Uterus (tissue), 4 donors: ENCODE measurements around the gene SH3BP5. TPM values are rescaled to one million over a fixed set of nuclear protein-coding genes. Genes with fewer than 3 reads are reported as not detected.

ENCODE experiments used
- DNase-seq, 2 donors: peaks; one replicate each; pipeline ENCODE4 v3.0.0-alpha.2; 2019 to 2020
- H3K27ac ChIP-seq, 2 donors: fragments of 200-600 bp; sonication (generic); 1 replicate in 1 of 2; 2 replicates in 1 of 2; pipeline ENCODE4 v1.5.1; 2016 to 2018
- H3K27me3 ChIP-seq, 2 donors: fragments of 200-600 bp; sonication (generic); one replicate each; pipeline ENCODE4 v1.5.1; 2018 to 2019; ENCODE audit warnings: control low read depth in 1 of 2
- H3K36me3 ChIP-seq, 2 donors: fragments of 200-600 bp; sonication (generic); one replicate each; pipeline ENCODE4 v1.5.1; 2019; ENCODE audit warnings: control low read depth in 1 of 2
- H3K4me1 ChIP-seq, 2 donors: fragments of 200-600 bp; sonication (generic); one replicate each; pipeline ENCODE4 v1.5.1; 2018 to 2019; ENCODE audit warnings: control low read depth in 1 of 2
- H3K4me3 ChIP-seq, 2 donors: fragments of 200-600 bp; sonication (generic); 1 replicate in 1 of 2; 2 replicates in 1 of 2; pipeline ENCODE4 v1.5.1; 2018 to 2019; ENCODE audit warnings: mild to moderate bottlenecking in 1 of 2
- H3K9me3 ChIP-seq, 2 donors: fragments of 200-600 bp; sonication (generic); one replicate each; pipeline ENCODE4 v1.5.1; 2019; ENCODE audit warnings: control low read depth in 1 of 2
- CTCF ChIP-seq, 4 experiments: fragments of 200-600 bp in 2 of 4; fragments of 450-650 bp in 2 of 4; sonication (generic) in 2 of 4; IDR thresholded peaks; one replicate each; pipeline ENCODE4 v1.5.1; 2016 to 2019; ENCODE audit warnings: antibody characterized with exemption in 4 of 4, mild to moderate bottlenecking in 2 of 4, moderate library complexity in 1 of 4
- POLR2A ChIP-seq, 2 donors: fragments of 450-650 bp; IDR thresholded peaks; one replicate each; pipeline ENCODE4 v1.6.1; 2016; ENCODE audit warnings: antibody characterized with exemption in 2 of 2, mild to moderate bottlenecking in 1 of 2, moderate library complexity in 1 of 2
- intact Hi-C: fragments of 100-400 bp; cut with DNase I; formaldehyde crosslinking; loops from one replicate; pipeline ENCODE4 v1.15.1; 2023; ENCODE audit warnings: low total_unique reads
- total RNA-seq, 4 donors: library from RNA; depleted of rRNA in 3 of 4; stranded (reverse); fragments of >200 nt in 3 of 4; gene quantifications; one replicate each; pipeline versions ENCODE4 v1.1.0 to v1.2.4, GENCODE V29; 2014 to 2023
- donor health status: DM: yes; HTN: yes; CAD: no.

SH3BP5 gene
- total RNA-seq, 4 donors from 2014 or later, result 58.8 to 154 (median 75.5) TPM

DNA sequence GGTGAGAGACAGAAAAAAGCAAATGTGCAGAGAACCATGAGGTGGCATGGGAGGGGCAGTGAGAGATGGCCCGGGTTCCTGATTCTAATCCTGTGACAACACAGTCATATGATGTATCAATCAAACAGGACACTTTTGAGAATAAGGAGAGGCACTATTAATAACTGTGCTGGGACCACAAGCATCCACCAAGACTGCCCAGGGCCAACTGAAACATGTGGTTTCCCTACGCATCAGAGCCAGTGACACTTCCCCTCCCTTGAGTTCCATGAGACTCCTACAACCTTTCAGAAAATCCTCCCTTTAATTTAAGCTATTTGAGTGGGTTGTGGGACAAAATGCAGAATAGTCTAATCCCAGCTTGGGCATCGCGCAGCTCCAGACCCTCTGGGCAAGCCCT, 17.4 kb downstream of the SH3BP5 start:
- DNase-seq, result no peak
- Histone ChIP-seq H3K4me1 (peaks cover 21 to 25% of the 10 kb centered on the region in 2 donors), H3K27me3 (no peaks in the 10 kb centered on the region), H3K4me3 (no peak overlapping the region), H3K27ac (peak overlapping the region; percentile 93 to 97), H3K9me3 (no peaks in the 10 kb centered on the region), H3K36me3 (no peaks in the 10 kb centered on the region)
- intact Hi-C loops, result no loop called here
- no peak for TF ChIP-seq POLR2A (IDR thresholded peaks at IDR 0.05)

- intact Hi-C loops, result no loop called here
- H3K27ac ChIP-seq, result peak overlapping the region; percentile 93 to 97
- no peaks in the 10 kb centered on the region for H3K27me3 ChIP-seq
- no peak overlapping the region for H3K4me3 ChIP-seq
- no peaks in the 10 kb centered on the region for H3K9me3 ChIP-seq
- DNase-seq, result no peak
- no peaks in the 10 kb centered on the region for H3K36me3 ChIP-seq
- TF ChIP-seq CTCF (IDR thresholded peaks at IDR 0.05) (no peak), POLR2A (IDR thresholded peaks at IDR 0.05) (no peak)
- peaks cover 25 to 27% of the 10 kb centered on the region in 2 donors for H3K4me1 ChIP-seq
Measured at GRCh38 chr3:15314276-15314675, 18.1 kb downstream of the SH3BP5 start.

DNA sequence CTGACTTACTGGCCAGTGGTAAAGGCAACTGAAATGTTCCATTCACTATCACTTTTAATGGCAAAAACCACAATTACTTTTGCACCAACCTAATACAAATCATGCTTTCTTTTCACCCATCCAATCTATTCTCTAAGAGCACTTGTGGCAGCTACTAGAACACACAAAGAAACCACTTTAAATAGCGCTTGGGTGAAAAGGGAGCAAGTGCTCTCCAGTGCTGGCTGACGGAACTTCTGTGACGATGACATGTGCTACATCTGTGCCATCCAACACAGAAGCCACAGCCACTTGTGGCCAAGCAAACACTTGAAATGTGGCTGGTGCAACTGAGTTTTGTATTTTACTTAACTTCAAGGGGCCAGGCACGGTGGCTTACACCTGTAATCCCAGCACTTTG, 18.9 kb downstream of the SH3BP5 start:
- intact Hi-C loops, result no loop called here
- H3K4me1 ChIP-seq, result peaks cover 22 to 29% of the 10 kb centered on the region in 2 donors
- TF ChIP-seq POLR2A (IDR thresholded peaks at IDR 0.05) (no peak), CTCF (IDR thresholded peaks at IDR 0.05) (no peak)
- H3K9me3 ChIP-seq, result no peaks in the 10 kb centered on the region
- no peak for DNase-seq
- H3K4me3 ChIP-seq, result no peak overlapping the region
- no peaks in the 10 kb centered on the region for H3K36me3 ChIP-seq
- peak overlapping the region in 1 of 2 donors; percentile 97 for H3K27ac ChIP-seq
- H3K27me3 ChIP-seq, result no peaks in the 10 kb centered on the region

- peaks cover 17 to 29% of the 10 kb centered on the region in 2 donors for H3K4me1 ChIP-seq
- H3K27me3 ChIP-seq, result no peaks in the 10 kb centered on the region
- H3K36me3 ChIP-seq, result no peaks in the 10 kb centered on the region
- DNase-seq, result no peak
- intact Hi-C loops, result no loop called here
- H3K9me3 ChIP-seq, result no peaks in the 10 kb centered on the region
- H3K27ac ChIP-seq, result peak overlapping the region; percentile 29 to 93
- TF ChIP-seq CTCF (IDR thresholded peaks at IDR 0.05) (no peak), POLR2A (IDR thresholded peaks at IDR 0.05) (no peak)
- H3K4me3 ChIP-seq, result no peak overlapping the region
Measured at GRCh38 chr3:15312550-15312949, 19.8 kb downstream of the SH3BP5 start.

DNA sequence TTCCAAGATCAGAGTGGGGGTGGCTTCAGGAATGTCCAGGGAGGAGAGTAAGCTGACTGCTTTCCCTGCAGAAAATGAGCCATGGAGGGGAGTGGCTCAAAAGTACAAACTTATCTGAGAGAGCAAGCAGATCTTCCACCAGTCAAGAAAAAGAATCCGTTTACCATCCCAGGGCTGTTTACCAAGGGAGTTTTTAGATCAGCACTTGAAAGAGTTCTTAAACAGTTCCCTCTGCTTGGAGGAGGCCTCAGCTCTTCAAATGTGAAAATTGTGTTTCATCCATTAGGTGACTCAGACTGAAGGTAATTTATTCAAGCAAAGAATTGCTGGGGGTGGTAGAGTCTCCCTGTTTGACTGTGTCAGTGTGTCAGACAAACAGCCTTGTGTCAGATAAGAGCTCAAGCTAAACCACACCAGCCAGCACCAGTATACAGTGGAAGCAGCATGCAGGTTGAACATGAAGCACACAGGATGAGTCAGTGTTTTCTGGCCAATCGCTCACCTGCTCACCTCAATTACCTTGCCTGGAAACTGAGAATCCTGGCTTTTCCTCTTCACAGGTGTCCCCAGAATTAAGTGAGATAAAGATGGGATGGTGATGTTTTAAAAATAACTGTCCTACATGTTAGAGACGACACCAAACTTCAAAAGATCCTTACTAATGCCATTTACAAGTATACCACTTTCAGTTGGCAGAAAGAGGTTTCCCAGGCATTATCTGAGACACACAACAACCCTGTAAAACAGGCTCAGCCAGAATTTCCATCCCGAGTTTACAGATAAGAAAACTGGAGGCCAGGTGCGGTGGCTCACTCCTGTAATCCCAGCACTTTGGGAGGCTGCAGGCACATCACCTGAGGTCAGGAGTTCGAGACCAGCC, 21.7 kb downstream of the SH3BP5 start:
- H3K36me3 ChIP-seq, result no peaks in the 10 kb centered on the region
- H3K9me3 ChIP-seq, result no peaks in the 10 kb centered on the region
- peak overlapping the region; percentile 76 to 93 for H3K27ac ChIP-seq
- TF ChIP-seq CTCF (IDR thresholded peaks at IDR 0.05) (no peak), POLR2A (IDR thresholded peaks at IDR 0.05) (no peak)
- intact Hi-C loops, result no loop called here
- peaks cover 10 to 21% of the 10 kb centered on the region in 2 donors for H3K4me1 ChIP-seq
- no peak overlapping the region for H3K4me3 ChIP-seq
- H3K27me3 ChIP-seq, result no peaks in the 10 kb centered on the region
- DNase-seq, result peak; percentile 45 to 70
